OCI-LY7 (cell line): ENCODE measurements around the gene MRPL10. TPM values are rescaled to one million over a fixed set of nuclear protein-coding genes. Genes with fewer than 3 reads are reported as not detected.

Experiments used
- BruUV-seq: library from RNA; stranded (reverse); fragments of 400-500 nt; replicated peaks from 2 replicates; lab custom pipeline; 2021; lab: Mats Ljungman, UMichigan
- CTCF ChIA-PET: fragments of 300-600 bp; sonication (Branson Sonifier 250); formaldehyde crosslinking; loops from one replicate; lab custom pipeline; 2022; ENCODE audit warnings: antibody characterized with exemption; ENCODE audit not compliant: unreplicated experiment; lab: Charles Lee
- POLR2A ChIA-PET: fragments of 300-600 bp; sonication (Branson Sonifier 250); formaldehyde crosslinking; loops from one replicate; lab custom pipeline; 2022; ENCODE audit warnings: antibody characterized with exemption; lab: Charles Lee
- DNase-seq: peaks from one replicate; pipeline ENCODE4 v3.0.0-alpha.2; 2015; ENCODE audit warnings: low spot score
- H2AFZ ChIP-seq: fragments of 200-600 bp; sonication (generic), shearing (Covaris generic); 2 replicates; pipeline ENCODE4 v1.6.1; 2014; ENCODE audit warnings: mild to moderate bottlenecking, antibody characterized with exemption, low read length, moderate library complexity
- H3K27ac ChIP-seq: fragments of 200-600 bp; sonication (generic); 2 replicates; pipeline ENCODE4 v1.5.1; 2014; ENCODE audit warnings: mixed run types, low read depth, mild to moderate bottlenecking, moderate library complexity, low read length, inconsistent platforms; ENCODE audit not compliant: poor library complexity, severe bottlenecking
- H3K36me3 ChIP-seq: fragments of 200-600 bp; sonication (generic); 2 replicates; pipeline ENCODE4 v1.6.1; 2014; ENCODE audit warnings: mild to moderate bottlenecking, antibody characterized with exemption, low read length, moderate library complexity, mixed read lengths; ENCODE audit not compliant: insufficient read depth
- H3K4me1 ChIP-seq: fragments of 200-600 bp; sonication (generic); 2 replicates; pipeline ENCODE4 v1.5.1; 2014; ENCODE audit warnings: mild to moderate bottlenecking, low read length; ENCODE audit not compliant: insufficient read depth, poor library complexity, severe bottlenecking
- H3K4me2 ChIP-seq: fragments of 200-600 bp; sonication (generic); 2 replicates; pipeline ENCODE4 v1.6.1; 2014; ENCODE audit warnings: mild to moderate bottlenecking, low read length
- H3K4me3 ChIP-seq: fragments of 200-600 bp; sonication (generic); 2 replicates; pipeline ENCODE4 v1.5.1; 2014; ENCODE audit warnings: mild to moderate bottlenecking, low read depth, low read length; ENCODE audit not compliant: poor library complexity, severe bottlenecking
- H3K79me2 ChIP-seq: fragments of 200-600 bp; sonication (generic); 2 replicates; pipeline ENCODE4 v1.6.1; 2016; ENCODE audit warnings: low read depth, mild to moderate bottlenecking, low read length, moderate library complexity, mixed read lengths; ENCODE audit not compliant: insufficient read depth
- H3K9me2 ChIP-seq: fragments of 200-600 bp; sonication (generic); 2 replicates; pipeline ENCODE4 v1.6.1; 2016; ENCODE audit warnings: mild to moderate bottlenecking, low read length, mixed read lengths; ENCODE audit not compliant: insufficient read depth
- H3K9me3 ChIP-seq: fragments of 200-600 bp; sonication (generic); 2 replicates; pipeline ENCODE4 v1.6.1; 2014; ENCODE audit warnings: mild to moderate bottlenecking, mixed run types, low read length, mixed read lengths
- H4K20me1 ChIP-seq: fragments of 200-600 bp; sonication (generic); 2 replicates; pipeline ENCODE4 v1.6.1; 2014; ENCODE audit warnings: mild to moderate bottlenecking, antibody characterized with exemption, low read length, moderate library complexity, mixed read lengths; ENCODE audit not compliant: insufficient read depth
- CTCF ChIP-seq: fragments of 200-600 bp; sonication (generic); conservative IDR thresholded peaks from 2 replicates; pipeline ENCODE4 v1.5.1; 2014; ENCODE audit warnings: mild to moderate bottlenecking, antibody characterized with exemption, low read length, moderate library complexity, mixed read lengths
- EZH2phosphoT487 ChIP-seq: fragments of 200-600 bp; sonication (generic); IDR thresholded peaks from 2 replicates; pipeline ENCODE4 v1.6.1; 2018; ENCODE audit warnings: low read depth, borderline replicate concordance, mild to moderate bottlenecking, mixed run types, antibody characterized with exemption, low read length, moderate library complexity, mixed read lengths
- intact Hi-C: fragments of 100-400 bp; cut with micrococcal nuclease; formaldehyde crosslinking; loops from one replicate; pipeline ENCODE4 v1.10.0; 2022; ENCODE audit not compliant: unreplicated experiment
- total RNA-seq, 2 experiments: library from RNA; depleted of rRNA in 1 of 2; stranded (reverse); fragments of >200 nt in 1 of 2; shearing (Covaris generic) in 1 of 2; gene quantifications; 2 replicates each; pipeline ENCODE4 v1.2.3, GENCODE V29; 2014 to 2022

Gene MRPL10
- total RNA-seq, 2 experiments from 2014 or later: 50.8 to 56.7 TPM

DNA sequence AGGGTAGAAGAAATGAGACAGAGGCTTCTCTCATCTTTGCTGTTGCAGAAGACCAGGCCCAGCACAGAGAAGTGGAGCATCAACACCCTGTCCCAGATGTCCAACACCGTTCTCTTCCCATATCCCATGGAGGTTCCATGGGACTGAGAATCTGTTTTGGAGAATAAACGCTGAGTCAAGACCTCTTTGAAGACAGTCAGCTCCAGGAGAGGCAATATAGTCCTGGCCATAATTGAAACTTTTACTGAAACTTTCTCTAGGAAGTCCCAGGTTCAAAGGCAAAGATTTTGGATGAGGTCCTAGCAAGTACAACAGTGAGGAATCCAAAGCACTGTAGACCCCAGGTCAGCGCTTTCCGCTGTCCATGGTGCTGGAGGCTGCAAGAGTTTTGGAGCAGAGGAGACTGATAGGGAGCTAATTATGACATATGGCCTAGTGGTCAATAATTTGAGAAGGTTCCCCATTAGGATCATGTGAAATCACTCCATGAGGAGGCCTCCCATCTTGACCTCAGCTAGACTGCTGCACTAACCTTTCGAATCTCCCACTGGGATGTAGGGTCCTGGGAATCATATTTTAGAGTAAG lies 45.7 kb downstream of the MRPL10 start:
- no TSS peak for BruUV-seq
- Histone ChIP-seq H3K4me1 (no peaks in the 10 kb centered on the region), H3K36me3 (no peaks in the 10 kb centered on the region), H3K4me3 (no peak overlapping the region), H3K4me2 (no peak overlapping the region), H3K27ac (no peak overlapping the region), H3K9me3 (no peaks in the 10 kb centered on the region), H3K9me2 (no peaks in the 10 kb centered on the region), H4K20me1 (no peaks in the 10 kb centered on the region), H2AFZ (no peak overlapping the region), H3K79me2 (no peaks in the 10 kb centered on the region)
- POLR2A ChIA-PET: no interaction called here
- intact Hi-C loops: loop anchor here (5.0 kb wide), 1 partner anchor 33 kb away; no protein-coding TSS in a partner anchor
- CTCF ChIA-PET: interaction anchor here (0.6 kb wide), 1 partner anchor 173 kb away, joined by 3 read pairs; no protein-coding TSS in a partner anchor
- no peak for TF ChIP-seq EZH2phosphoT487
- TF ChIP-seq CTCF: no peak
- DNase-seq: peak; percentile 39

DNA sequence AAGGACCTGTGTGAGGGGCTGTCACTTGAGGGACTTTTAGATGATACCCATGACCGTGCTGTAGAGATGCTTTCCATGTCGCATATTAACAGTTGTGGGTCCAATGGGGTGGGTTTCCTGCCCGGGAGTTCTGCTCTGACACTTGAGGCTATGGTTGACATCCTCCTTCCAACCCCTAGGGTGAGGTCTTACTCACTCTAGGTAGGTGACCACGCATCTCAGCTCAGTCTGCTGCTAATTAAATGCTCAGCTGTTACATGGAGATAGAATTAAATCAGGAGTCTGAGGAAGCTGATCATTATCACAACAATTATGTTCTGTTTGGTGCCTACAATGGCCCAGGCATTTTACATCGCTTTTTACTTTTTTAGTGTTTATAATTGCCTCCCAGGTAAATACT lies 49.9 kb downstream of the MRPL10 start:
- no peak overlapping the region for H3K27ac ChIP-seq
- H3K4me2 ChIP-seq: no peak overlapping the region
- intact Hi-C loops: no loop called here
- BruUV-seq: no TSS peak
- no peak overlapping the region for H2AFZ ChIP-seq
- no peaks in the 10 kb centered on the region for H3K4me1 ChIP-seq
- no peaks in the 10 kb centered on the region for H3K9me2 ChIP-seq
- DNase-seq: no peak
- no peaks in the 10 kb centered on the region for H3K9me3 ChIP-seq
- no peaks in the 10 kb centered on the region for H3K79me2 ChIP-seq
- H4K20me1 ChIP-seq: no peaks in the 10 kb centered on the region
- no peaks in the 10 kb centered on the region for H3K36me3 ChIP-seq
- TF ChIP-seq EZH2phosphoT487 (no peak), CTCF (no peak)
- POLR2A ChIA-PET: no interaction called here
- CTCF ChIA-PET: no interaction called here
- H3K4me3 ChIP-seq: no peak overlapping the region

DNA sequence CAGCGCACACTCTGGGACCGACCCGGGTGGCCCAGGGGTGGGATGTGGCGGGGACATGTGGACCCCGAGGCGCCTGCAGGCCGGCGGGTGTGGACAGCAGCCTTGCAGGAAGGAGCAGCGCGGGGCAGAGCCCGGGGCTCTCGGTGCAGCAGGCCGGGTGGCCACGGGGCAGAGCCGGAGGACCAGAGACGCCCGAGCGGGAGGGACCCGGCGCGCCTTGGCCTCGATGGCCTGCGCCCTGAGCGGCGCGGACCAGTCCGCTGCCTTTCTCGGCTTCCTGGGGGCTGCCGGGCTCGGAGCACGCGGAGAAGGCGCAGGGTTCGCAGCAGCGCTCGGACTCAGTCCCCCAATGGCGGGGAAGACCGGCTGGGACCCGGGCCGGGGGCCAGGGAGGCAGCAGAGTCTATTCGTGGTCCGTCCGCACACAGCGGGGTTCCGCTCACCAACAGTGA lies 53.1 kb downstream of the MRPL10 start:
- Histone ChIP-seq H3K9me3 (no peaks in the 10 kb centered on the region), H3K36me3 (no peaks in the 10 kb centered on the region), H3K4me3 (no peak overlapping the region), H3K79me2 (no peaks in the 10 kb centered on the region), H3K4me2 (no peak overlapping the region), H4K20me1 (0 out of 2 replicates have a peak, but pooled peaks cover 4% of the 10 kb centered on the region), H2AFZ (no peak overlapping the region), H3K9me2 (no peaks in the 10 kb centered on the region), H3K27ac (no peak overlapping the region), H3K4me1 (no peaks in the 10 kb centered on the region)
- ChIA-PET POLR2A (no interaction called here), CTCF (no interaction called here)
- no peak for TF ChIP-seq CTCF
- no peak for TF ChIP-seq EZH2phosphoT487
- intact Hi-C loops: no loop called here
- BruUV-seq: no TSS peak
- no peak for DNase-seq
